Endothelial cell (in vitro differentiated cells): ENCODE measurements around the gene OSBPL8. TPM values are rescaled to one million over a fixed set of nuclear protein-coding genes. Genes with fewer than 3 reads are reported as not detected.

Experiments used
- DNase-seq: peaks from one replicate; pipeline ENCODE4 v3.0.0; 2021; ENCODE audit warnings: low spot score
- H3K27ac Mint-ChIP-seq: one replicate; pipeline ENCODE4 v1.8.0; 2021; ENCODE audit warnings: mixed read lengths, inconsistent platforms; ENCODE audit not compliant: unreplicated experiment
- H3K27me3 Mint-ChIP-seq: one replicate; pipeline ENCODE4 v1.8.0; 2021; ENCODE audit warnings: mild to moderate bottlenecking, moderate library complexity, mixed read lengths, inconsistent platforms; ENCODE audit not compliant: unreplicated experiment
- H3K36me3 Mint-ChIP-seq: one replicate; pipeline ENCODE4 v1.8.0; 2021; ENCODE audit warnings: mild to moderate bottlenecking, low read depth, mixed read lengths, inconsistent platforms; ENCODE audit not compliant: unreplicated experiment
- H3K4me1 Mint-ChIP-seq: one replicate; pipeline ENCODE4 v1.8.0; 2021; ENCODE audit warnings: mild to moderate bottlenecking, mixed read lengths, inconsistent platforms; ENCODE audit not compliant: unreplicated experiment
- H3K4me3 Mint-ChIP-seq: one replicate; pipeline ENCODE4 v1.8.0; 2021; ENCODE audit warnings: mild to moderate bottlenecking, mixed read lengths, inconsistent platforms; ENCODE audit not compliant: unreplicated experiment
- H3K9me3 Mint-ChIP-seq: one replicate; pipeline ENCODE4 v1.8.0; 2021; ENCODE audit warnings: mixed read lengths, inconsistent platforms; ENCODE audit not compliant: unreplicated experiment
- total RNA-seq: library from RNA; stranded (reverse); fragmentation: NEBNext Ultra II Directional; extraction: Animal tissue kit (Norgen Biotek cat#: 25700); gene quantifications from one replicate; pipeline ENCODE4 v1.2.1, GENCODE V29; 2021; ENCODE audit not compliant: unreplicated experiment
- TF ChIP-seq, protein P1 (sequence below): fragments of 200-600 bp; sonication (generic); IDR thresholded peaks from one replicate; pipeline ENCODE4 v1.5.0; 2021; ENCODE audit warnings: antibody characterized with exemption; ENCODE audit not compliant: unreplicated experiment

OSBPL8 gene
- total RNA-seq, 1 donor from 2014 or later = 82.3 TPM

DNA sequence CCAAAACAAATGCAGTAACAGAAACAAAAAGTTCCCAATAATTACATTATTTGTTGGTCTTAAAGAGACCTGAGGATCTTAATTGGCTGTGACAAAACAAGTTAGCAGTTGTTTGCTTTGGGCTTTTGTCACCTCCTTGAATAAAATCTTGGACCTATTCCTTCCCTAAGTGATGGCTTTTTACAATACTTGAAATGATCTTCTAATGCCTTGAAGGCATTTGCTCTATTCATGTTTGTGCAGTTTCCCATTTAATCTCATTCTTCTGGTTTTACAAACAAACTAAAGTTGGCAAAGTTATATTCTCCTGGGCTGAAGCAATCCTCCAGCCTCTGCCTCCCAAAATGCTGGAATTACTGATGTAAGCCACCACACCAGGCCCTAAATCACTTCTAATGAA is 98.8 kb downstream of the OSBPL8 start:
- Mint-ChIP-seq H3K27ac (no peak overlapping the region), H3K4me1 (peaks cover 28% of the 10 kb centered on the region), H3K36me3 (no peaks in the 10 kb centered on the region), H3K27me3 (no peaks in the 10 kb centered on the region), H3K9me3 (no peaks in the 10 kb centered on the region), H3K4me3 (no peak overlapping the region)
- DNase-seq = no peak
- TF ChIP-seq, protein P1, sequence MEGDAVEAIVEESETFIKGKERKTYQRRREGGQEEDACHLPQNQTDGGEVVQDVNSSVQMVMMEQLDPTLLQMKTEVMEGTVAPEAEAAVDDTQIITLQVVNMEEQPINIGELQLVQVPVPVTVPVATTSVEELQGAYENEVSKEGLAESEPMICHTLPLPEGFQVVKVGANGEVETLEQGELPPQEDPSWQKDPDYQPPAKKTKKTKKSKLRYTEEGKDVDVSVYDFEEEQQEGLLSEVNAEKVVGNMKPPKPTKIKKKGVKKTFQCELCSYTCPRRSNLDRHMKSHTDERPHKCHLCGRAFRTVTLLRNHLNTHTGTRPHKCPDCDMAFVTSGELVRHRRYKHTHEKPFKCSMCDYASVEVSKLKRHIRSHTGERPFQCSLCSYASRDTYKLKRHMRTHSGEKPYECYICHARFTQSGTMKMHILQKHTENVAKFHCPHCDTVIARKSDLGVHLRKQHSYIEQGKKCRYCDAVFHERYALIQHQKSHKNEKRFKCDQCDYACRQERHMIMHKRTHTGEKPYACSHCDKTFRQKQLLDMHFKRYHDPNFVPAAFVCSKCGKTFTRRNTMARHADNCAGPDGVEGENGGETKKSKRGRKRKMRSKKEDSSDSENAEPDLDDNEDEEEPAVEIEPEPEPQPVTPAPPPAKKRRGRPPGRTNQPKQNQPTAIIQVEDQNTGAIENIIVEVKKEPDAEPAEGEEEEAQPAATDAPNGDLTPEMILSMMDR = no peak

DNA sequence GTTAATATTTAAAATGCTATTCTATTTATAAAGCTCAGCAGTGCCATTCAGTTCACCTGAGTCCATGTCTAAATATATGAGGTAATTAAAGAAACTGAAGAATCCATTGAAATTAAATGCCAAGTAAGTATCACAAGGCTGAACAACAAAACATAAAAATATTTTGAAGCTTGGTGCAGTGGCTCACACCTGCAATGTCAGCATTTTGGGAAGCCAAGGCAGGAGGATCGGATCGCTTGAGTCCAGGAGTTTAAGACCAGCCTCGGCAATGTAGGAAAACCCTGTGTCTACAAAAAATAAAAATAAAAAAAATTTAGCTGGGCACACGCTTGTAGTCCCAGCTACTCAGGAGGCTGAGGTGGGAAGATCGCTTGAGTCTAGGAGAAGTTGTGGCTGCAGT is 101.8 kb downstream of the OSBPL8 start:
- Mint-ChIP-seq H3K36me3 (no peaks in the 10 kb centered on the region), H3K4me3 (no peak overlapping the region), H3K4me1 (peaks cover 23% of the 10 kb centered on the region), H3K27me3 (no peaks in the 10 kb centered on the region), H3K9me3 (no peaks in the 10 kb centered on the region), H3K27ac (no peak overlapping the region)
- TF ChIP-seq, protein P1 = no peak
- DNase-seq = no peak

DNA sequence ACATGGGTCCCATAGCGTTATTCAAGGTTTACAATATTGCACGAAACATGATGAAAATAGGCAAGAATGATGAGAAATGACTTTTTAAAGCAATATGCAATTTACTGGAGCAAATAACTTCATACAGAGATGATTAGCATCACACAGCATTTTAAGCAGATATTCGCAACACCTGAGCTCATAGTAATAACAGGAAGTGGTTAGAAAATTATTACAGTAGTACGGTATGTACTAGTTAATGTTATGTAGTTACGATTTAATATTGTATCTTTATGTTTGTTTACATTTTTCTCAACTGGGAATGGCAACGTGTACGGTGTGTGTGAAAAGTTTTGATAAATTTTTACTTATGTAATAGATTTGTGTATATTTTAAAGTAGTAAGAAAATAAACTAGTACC is 102.6 kb downstream of the OSBPL8 start:
- no peak for DNase-seq
- TF ChIP-seq, protein P1 = no peak
- Mint-ChIP-seq H3K4me3 (no peak overlapping the region), H3K27ac (no peak overlapping the region), H3K9me3 (no peaks in the 10 kb centered on the region), H3K27me3 (no peaks in the 10 kb centered on the region), H3K36me3 (no peaks in the 10 kb centered on the region), H3K4me1 (peaks cover 23% of the 10 kb centered on the region)

DNA sequence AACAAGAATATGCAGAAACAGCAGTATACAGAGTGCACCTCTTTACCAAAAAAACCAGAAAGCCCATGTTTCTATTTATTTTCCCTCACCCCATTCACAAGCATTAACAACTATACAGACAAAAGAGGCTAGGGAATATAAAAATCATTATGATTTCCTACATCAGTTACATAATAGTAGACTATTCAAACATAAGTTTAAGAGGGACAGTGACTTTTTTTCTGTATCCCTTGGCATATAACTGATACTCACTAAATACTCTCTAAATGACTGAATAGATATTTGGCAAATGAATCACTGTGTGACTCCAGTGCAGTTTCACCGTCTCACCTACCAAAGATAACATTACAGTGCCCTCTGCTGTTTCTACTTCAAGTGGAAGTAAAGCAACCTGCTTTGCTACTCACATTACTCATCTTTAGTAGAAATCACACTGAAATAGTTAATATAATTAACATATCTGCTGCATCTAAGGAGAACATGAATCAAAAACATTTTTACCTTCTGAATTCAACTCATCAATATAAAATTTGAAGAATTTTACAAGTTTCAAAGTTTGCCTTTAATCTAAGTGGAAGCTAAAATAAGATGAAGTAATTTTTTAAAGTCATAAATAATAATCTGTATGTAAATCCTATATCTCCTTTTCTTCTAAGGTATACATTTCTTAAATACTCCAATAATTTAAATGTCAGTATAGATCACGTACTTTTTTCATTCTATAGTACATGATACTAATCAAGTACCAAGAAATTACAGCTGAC is 103.8 kb downstream of the OSBPL8 start:
- Mint-ChIP-seq H3K4me3 (no peak overlapping the region), H3K27me3 (no peaks in the 10 kb centered on the region), H3K27ac (no peak overlapping the region), H3K4me1 (peaks cover 19% of the 10 kb centered on the region), H3K9me3 (no peaks in the 10 kb centered on the region), H3K36me3 (no peaks in the 10 kb centered on the region)
- TF ChIP-seq, protein P1 = no peak
- peak; percentile 6 for DNase-seq

DNA sequence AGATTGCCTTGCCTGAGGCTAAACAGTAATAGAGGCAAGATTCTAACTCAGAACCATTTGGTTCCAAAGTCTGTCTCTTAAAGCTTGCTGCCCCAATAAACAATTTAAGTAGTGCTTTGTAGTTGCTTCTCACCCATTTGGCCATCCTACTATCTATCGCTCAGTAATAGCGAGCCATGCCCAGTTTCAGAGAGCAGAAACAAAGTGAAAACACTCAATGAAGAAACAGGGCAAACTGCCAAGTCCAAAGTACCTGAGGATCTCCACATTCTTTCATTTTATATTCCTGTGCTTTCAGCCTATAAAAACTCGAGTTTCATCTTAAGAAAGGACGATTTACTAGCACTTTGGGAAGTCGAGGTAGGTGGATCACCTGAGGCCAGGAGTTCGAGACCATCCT is 108.0 kb downstream of the OSBPL8 start:
- no peaks in the 10 kb centered on the region for H3K36me3 Mint-ChIP-seq
- no peaks in the 10 kb centered on the region for H3K27me3 Mint-ChIP-seq
- DNase-seq = no peak
- H3K4me3 Mint-ChIP-seq = no peak overlapping the region
- H3K27ac Mint-ChIP-seq = no peak overlapping the region
- TF ChIP-seq, protein P1 = no peak
- H3K9me3 Mint-ChIP-seq = no peaks in the 10 kb centered on the region
- peaks cover 10% of the 10 kb centered on the region for H3K4me1 Mint-ChIP-seq
